GM06990 (cell line): Measurements from ENCODE around the gene CYB561.

Experiments used
- DNase-seq: peaks from one replicate; pipeline ENCODE4 v3.0.0-alpha.2; 2011; ENCODE audit not compliant: insufficient read length; ENCODE audit errors: extremely low read depth
- H3K27me3 ChIP-seq: replicated peaks from 2 replicates; pipeline ENCODE4 v1.6.0; 2011; ENCODE audit warnings: low read length; ENCODE audit not compliant: control insufficient read depth, insufficient read depth
- H3K36me3 ChIP-seq: 2 replicates; pipeline ENCODE4 v1.5.1; 2011; ENCODE audit warnings: low read length; ENCODE audit not compliant: control insufficient read depth, insufficient read depth
- H3K4me3 ChIP-seq: replicated peaks from 2 replicates; pipeline ENCODE4 v1.5.1; 2011; ENCODE audit warnings: low read depth, mild to moderate bottlenecking, control low read depth, low read length
- TF ChIP-seq, protein P1 (sequence below): IDR thresholded peaks from 2 replicates; pipeline ENCODE4 v1.5.1; 2011; ENCODE audit warnings: low read length, control low read depth, mild to moderate bottlenecking, inconsistent platforms; ENCODE audit not compliant: insufficient read depth, poor library complexity, severe bottlenecking

Gene CYB561

DNA sequence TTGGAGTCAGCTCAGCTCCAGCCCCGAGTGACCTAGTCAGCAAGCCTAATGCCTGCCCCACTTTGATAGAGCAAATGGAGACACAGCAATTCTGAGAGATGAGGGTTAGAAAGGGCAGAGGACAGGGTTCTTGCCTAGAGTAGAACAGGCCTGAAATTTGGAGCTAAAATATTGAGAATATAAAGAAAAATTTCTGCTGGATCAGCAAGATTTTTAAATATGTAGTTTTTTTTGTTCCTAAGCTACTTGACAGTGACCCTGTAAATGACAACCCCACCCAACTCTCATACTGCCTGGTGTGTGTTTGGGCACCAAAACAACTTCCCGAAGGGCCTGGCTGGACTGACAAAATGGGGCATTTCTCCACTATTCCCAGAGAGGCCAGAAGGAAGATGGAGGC, 26.7 kb downstream of the CYB561 start:
- Histone ChIP-seq H3K27me3 (no peaks in the 10 kb centered on the region), H3K36me3 (no peaks in the 10 kb centered on the region), H3K4me3 (no peak overlapping the region)
- TF ChIP-seq, protein P1, sequence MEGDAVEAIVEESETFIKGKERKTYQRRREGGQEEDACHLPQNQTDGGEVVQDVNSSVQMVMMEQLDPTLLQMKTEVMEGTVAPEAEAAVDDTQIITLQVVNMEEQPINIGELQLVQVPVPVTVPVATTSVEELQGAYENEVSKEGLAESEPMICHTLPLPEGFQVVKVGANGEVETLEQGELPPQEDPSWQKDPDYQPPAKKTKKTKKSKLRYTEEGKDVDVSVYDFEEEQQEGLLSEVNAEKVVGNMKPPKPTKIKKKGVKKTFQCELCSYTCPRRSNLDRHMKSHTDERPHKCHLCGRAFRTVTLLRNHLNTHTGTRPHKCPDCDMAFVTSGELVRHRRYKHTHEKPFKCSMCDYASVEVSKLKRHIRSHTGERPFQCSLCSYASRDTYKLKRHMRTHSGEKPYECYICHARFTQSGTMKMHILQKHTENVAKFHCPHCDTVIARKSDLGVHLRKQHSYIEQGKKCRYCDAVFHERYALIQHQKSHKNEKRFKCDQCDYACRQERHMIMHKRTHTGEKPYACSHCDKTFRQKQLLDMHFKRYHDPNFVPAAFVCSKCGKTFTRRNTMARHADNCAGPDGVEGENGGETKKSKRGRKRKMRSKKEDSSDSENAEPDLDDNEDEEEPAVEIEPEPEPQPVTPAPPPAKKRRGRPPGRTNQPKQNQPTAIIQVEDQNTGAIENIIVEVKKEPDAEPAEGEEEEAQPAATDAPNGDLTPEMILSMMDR = no peak
- no peak for DNase-seq

DNA sequence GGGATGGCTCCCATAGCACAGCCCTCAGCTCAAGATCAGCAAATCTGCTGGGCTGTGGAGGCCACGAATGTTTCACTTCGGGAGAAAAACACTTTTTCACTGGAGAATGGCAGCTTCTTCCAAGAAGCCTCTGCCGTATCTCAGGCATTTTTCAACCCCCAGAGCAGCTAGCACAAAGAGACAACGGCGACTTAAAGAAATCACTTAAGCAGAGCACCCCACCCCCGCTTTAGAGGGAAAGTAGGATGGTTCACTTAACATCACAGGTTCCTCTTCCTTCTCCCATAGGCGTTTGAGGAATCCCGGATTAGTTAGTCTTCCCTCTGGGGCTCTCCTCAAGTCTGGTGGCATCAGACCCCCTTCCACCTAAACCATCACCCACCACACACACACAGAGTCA, 27.6 kb downstream of the CYB561 start:
- DNase-seq = no peak
- H3K4me3 ChIP-seq = no peak overlapping the region
- TF ChIP-seq, protein P1 = no peak
- H3K36me3 ChIP-seq = no peaks in the 10 kb centered on the region
- peaks cover 1% of the 10 kb centered on the region for H3K27me3 ChIP-seq

DNA sequence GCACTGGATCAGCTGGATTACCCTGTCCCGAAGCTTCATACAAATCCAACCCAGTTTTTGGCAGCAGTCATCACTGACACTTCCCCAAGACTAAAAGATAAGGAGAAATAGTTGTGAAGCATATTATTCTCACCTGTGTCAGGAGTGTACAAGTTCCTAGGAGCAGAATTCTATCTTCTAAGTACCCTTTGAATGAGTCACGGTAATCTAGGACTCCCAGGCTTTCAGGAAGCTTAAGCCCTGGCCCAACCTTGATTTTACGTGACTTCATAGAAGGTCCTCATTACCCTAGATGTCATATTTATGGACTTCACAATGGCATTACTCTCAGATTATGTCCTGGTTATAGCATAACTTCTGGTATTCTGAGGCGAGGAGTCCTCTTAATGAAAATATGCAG, 31.9 kb downstream of the CYB561 start:
- TF ChIP-seq, protein P1 = no peak
- Histone ChIP-seq H3K4me3 (no peak overlapping the region), H3K36me3 (no peaks in the 10 kb centered on the region), H3K27me3 (peaks cover 2% of the 10 kb centered on the region)
- DNase-seq = no peak

DNA sequence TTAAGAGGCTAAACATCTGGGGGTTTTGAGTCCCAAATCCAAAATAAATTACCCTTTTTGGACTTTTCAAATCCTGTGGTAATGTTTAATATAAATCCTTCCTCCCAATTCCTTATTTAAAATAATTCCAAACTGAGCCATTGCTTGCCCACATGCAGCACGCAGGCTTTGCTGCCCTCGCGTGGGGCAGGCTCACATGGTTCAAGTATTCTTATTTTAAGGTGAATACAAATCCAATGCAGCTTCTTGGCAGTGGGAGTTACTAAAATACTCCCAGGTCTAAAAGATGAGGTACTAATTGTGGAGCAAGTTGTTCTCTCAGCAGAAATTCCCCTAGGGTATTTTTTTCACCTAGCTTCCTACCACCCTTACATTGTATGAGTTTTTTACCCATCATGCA, 33.0 kb downstream of the CYB561 start:
- no peak for DNase-seq
- H3K4me3 ChIP-seq = no peak overlapping the region

DNA sequence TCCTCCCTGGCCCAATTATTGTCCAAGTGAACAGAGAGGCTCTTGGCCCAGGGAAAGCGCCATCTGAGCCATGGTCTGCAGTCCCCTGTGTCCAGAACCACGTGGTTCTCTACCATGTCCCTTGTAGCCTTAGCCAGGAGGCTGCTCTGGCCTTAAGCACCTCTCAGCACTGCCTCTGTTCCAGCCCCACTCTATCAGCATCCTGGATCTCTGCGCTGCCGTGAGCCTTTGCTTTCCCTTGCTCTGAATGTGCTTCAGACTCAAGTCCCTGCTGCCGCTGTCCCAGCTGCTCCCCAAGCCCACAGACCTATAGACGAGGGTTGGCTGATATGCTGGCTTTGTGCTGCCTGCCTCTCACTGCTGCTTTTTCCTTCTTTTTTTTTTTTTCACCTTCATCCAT, 33.9 kb downstream of the CYB561 start:
- H3K36me3 ChIP-seq = no peaks in the 10 kb centered on the region
- no peak overlapping the region for H3K4me3 ChIP-seq
- TF ChIP-seq, protein P1 = no peak
- peaks cover 2% of the 10 kb centered on the region for H3K27me3 ChIP-seq
- no peak for DNase-seq

More for the DNA sequence above, 33.0 kb downstream of the CYB561 start:
- H3K27me3 ChIP-seq = peaks cover 2% of the 10 kb centered on the region
- no peaks in the 10 kb centered on the region for H3K36me3 ChIP-seq
- TF ChIP-seq, protein P1 = no peak

DNA sequence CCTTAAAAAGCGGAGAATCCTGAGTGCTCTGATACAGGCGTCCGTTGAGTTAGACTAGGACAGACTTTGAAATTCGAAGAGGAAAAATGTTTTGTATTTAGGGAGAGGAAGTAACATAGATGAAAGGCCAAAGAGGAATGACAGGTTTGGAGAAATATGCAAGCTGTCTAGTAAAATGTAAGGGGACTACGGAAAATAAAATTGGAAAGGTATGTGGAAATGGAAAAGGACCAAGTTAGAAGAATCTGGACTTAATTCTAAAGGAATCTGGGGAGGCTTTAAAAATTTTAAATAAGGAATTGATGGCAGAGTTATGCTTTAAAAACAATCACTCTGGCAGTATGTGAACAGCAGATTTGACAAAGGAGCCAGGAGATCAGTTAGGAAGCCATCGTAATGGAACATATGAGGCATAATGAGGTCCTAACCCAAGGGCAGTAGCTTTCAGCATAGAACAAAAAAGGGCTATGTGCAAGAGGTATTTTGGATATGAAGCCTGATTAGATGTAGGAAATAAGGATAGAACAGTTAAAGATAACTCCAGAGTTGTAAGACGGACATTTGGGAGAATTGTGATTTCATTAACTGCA, 38.3 kb downstream of the CYB561 start:
- Histone ChIP-seq H3K36me3 (no peaks in the 10 kb centered on the region), H3K27me3 (no peaks in the 10 kb centered on the region; the same call in 1 of the 2 replicates), H3K4me3 (no peak overlapping the region)
- TF ChIP-seq, protein P1 = no peak
- no peak for DNase-seq
